ENCODE data around the gene TMEM60.
A peak's percentile ranks its signal among the peaks of the same experiment; 100 is the strongest.

Gene TMEM60

GRCh38 chr7:77800730-77801129 lies 2.5 kb upstream of the TMEM60 start:
- no peak for TF ChIP-seq CTCF (IDR thresholded peaks at IDR 0.05)
- Histone ChIP-seq H3K27ac (no peak overlapping the region), H3K4me3 (no peak overlapping the region)
- no peak for DNase-seq (ENCODE audit: low spot score)

GRCh38 chr7:77800158-77800557 lies 1.9 kb upstream of the TMEM60 start:
- Histone ChIP-seq H3K4me3 (peak overlapping the region; percentile 94), H3K27ac (peak overlapping the region; percentile 17 to 84)
- no peak for TF ChIP-seq CTCF (IDR thresholded peaks at IDR 0.05)
- no peak for DNase-seq (ENCODE audit: low spot score)

GRCh38 chr7:77799078-77799964 lies 1.1 kb upstream of the TMEM60 start:
- peak; percentile 78 for DNase-seq (ENCODE audit: low spot score)
- TF ChIP-seq CTCF (IDR thresholded peaks at IDR 0.05): no peak
- H3K27ac ChIP-seq: peak overlapping the region; percentile 84 to 96
- H3K4me3 ChIP-seq: peak overlapping the region; percentile 94

DNA sequence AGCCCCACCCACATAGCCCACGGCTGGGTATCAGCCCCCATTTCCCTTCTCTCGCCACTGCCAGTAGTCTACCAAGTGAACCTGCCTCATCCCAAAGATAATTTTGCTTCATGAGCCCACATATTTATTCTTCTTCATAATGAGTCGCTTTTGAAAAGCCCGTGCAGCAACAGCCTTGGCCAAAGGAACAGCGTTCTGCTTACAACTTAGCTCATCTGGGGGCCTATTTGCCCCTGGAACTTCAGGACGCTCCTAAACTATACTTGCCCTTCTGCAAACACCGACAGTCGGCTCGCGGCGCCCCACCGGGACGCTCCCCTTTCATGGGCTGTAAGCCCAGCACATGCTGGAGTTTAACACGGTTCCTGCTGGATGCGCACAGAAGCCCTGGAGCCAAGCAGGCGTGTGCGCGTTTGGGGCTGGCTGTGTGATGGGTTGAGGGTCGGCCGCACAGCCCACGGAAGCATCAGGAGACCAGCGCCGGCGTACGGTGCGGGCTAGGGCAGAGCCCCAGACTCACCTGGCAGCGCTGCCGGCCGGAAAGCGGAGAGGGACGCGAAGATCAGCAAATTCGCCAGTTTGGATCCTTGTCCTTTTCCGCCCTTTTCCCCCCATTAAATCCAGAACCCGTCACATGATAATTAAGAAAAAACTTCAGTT lies 370 bp downstream of the TMEM60 start:
- H3K4me3 ChIP-seq: peak overlapping the region; percentile 94
- no peak for DNase-seq (ENCODE audit: low spot score)
- H3K27ac ChIP-seq: peak overlapping the region; percentile 84 to 93
- no peak for TF ChIP-seq CTCF (IDR thresholded peaks at IDR 0.05)

DNA sequence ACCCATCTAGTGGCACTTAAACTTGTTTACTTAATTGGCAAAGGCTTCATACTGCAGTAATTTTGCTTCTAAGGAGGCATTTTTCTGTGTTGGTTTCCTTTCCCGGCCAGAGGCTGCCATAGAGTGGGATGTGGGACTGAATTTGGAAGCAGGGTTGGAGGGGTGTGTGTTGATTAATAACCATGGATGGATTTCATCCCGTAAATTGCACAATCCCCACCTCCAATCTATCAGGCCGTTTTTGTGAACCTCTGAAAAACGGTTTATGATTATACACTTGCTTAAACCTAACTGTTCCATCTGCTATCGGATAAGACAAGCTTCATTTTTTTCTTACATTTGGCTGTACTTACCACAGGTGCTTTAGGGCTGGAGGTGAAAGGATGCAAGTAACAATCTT lies 1.3 kb downstream of the TMEM60 start:
- H3K4me3 ChIP-seq: peak overlapping the region; percentile 94
- DNase-seq (ENCODE audit: low spot score): no peak
- H3K27ac ChIP-seq: no peak overlapping the region

DNA sequence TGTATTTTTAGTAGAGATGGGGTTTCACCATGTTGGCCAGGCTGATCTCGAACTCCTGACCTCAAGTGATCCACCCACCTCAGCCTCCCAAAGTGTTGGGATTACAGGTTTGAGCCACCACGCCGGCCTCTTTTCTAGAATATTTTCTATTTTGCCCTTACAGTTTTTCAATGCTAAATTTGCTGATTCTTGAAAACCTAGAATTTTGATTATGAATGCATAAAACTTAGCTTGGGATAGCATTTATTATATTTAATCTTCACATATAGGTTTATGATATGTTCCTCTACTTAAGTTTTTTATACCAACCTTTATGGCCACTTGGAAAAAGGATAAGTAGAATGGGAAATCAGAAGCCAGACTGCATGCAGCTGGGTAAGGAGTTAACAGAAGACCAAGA lies 2.1 kb downstream of the TMEM60 start:
- no peak for TF ChIP-seq CTCF (IDR thresholded peaks at IDR 0.05)
- Histone ChIP-seq H3K4me3 (no peak overlapping the region), H3K27ac (no peak overlapping the region)
- no peak for DNase-seq (ENCODE audit: low spot score)

More for the DNA sequence above, 1.3 kb downstream of the TMEM60 start:
- no peak for TF ChIP-seq CTCF (IDR thresholded peaks at IDR 0.05)

Data from coronary artery (tissue), 2 donors.